Type B pancreatic cell (in vitro differentiated cells): Measurements from ENCODE around the gene VWC2. TPM values are rescaled to one million over a fixed set of nuclear protein-coding genes. Genes with fewer than 3 reads are reported as not detected.
"Not testable (repeated sequence)": the region's sequence is repeated elsewhere in the genome, so short reads cannot be mapped to it uniquely, and the experiment has no call there.

ENCODE experiments used
- DNase-seq: peaks from one replicate; pipeline ENCODE4 v3.0.0; 2021; ENCODE audit warnings: mixed read lengths; ENCODE audit not compliant: unreplicated experiment; ENCODE audit errors: extremely low spot score
- H3K27ac Mint-ChIP-seq: 2 replicates; pipeline ENCODE4 v1.8.0; 2021; ENCODE audit warnings: mild to moderate bottlenecking, mixed read lengths
- H3K27me3 Mint-ChIP-seq: 2 replicates; pipeline ENCODE4 v1.8.0; 2021; ENCODE audit warnings: mixed read lengths
- H3K36me3 Mint-ChIP-seq: 2 replicates; pipeline ENCODE4 v1.8.0; 2021; ENCODE audit warnings: mixed read lengths
- H3K4me1 Mint-ChIP-seq: one replicate; pipeline ENCODE4 v1.8.0; 2021; ENCODE audit warnings: mixed read lengths; ENCODE audit not compliant: unreplicated experiment
- H3K4me3 Mint-ChIP-seq: 2 replicates; pipeline ENCODE4 v1.8.0; 2021; ENCODE audit warnings: mild to moderate bottlenecking, mixed read lengths
- H3K9me3 Mint-ChIP-seq: 2 replicates; pipeline ENCODE4 v1.8.0; 2021; ENCODE audit warnings: mixed read lengths
- total RNA-seq: library from RNA; stranded (reverse); gene quantifications from 2 replicates; pipeline ENCODE4 v1.2.1, GENCODE V29; 2021; ENCODE audit warnings: low replicate concordance
- TF ChIP-seq, protein P1 (sequence below): fragments of 200-600 bp; sonication (generic); conservative IDR thresholded peaks from 2 replicates; pipeline ENCODE4 v1.5.0; 2021; ENCODE audit warnings: antibody characterized with exemption, mild to moderate bottlenecking

Gene VWC2
- total RNA-seq, 1 donor from 2014 or later: 0.60 TPM

DNA sequence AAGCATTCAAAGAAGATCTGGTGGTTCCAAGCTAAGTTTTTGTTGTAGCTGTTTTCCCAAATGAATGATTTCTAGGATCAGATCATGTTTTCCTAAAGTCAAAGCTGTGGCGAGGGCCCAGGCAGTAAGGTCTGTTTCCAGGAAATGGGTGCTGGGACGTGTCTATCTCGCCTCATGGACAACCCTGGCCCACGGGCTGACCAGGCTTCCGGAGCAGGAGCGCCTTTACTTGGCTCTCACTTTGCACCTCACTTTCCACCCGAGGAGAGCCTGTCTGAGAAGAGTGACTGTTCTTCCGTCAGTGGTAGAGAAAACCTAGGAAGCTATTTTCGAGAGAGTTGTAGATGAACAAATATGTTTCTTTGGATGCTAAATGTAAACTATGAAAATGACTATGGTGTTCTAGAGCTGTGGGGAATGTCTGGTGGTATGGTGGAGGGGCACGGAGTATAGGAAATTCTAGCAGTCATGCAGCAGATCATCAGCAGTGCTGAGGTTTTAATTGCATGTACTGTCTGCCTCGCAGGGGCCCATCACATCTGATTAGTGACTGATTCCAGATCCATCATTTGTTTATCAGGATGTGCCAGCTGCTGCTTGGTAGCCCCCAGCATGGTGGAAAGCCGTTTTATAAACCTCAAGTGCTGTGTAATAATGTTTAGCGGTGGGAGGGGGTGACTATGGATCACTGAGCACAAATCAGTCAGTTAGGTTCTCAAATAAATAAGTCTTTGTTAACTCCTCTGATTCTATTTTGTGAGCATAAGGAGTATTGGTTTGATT lies 66.6 kb downstream of the VWC2 start:
- TF ChIP-seq, protein P1, sequence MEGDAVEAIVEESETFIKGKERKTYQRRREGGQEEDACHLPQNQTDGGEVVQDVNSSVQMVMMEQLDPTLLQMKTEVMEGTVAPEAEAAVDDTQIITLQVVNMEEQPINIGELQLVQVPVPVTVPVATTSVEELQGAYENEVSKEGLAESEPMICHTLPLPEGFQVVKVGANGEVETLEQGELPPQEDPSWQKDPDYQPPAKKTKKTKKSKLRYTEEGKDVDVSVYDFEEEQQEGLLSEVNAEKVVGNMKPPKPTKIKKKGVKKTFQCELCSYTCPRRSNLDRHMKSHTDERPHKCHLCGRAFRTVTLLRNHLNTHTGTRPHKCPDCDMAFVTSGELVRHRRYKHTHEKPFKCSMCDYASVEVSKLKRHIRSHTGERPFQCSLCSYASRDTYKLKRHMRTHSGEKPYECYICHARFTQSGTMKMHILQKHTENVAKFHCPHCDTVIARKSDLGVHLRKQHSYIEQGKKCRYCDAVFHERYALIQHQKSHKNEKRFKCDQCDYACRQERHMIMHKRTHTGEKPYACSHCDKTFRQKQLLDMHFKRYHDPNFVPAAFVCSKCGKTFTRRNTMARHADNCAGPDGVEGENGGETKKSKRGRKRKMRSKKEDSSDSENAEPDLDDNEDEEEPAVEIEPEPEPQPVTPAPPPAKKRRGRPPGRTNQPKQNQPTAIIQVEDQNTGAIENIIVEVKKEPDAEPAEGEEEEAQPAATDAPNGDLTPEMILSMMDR: no peak
- peaks cover 6% of the 10 kb centered on the region for H3K27me3 Mint-ChIP-seq
- H3K27ac Mint-ChIP-seq: no peak overlapping the region
- H3K4me3 Mint-ChIP-seq: no peak overlapping the region
- H3K9me3 Mint-ChIP-seq: no peaks in the 10 kb centered on the region
- no peaks in the 10 kb centered on the region for H3K36me3 Mint-ChIP-seq
- H3K4me1 Mint-ChIP-seq: no peaks in the 10 kb centered on the region
- no peak for DNase-seq

DNA sequence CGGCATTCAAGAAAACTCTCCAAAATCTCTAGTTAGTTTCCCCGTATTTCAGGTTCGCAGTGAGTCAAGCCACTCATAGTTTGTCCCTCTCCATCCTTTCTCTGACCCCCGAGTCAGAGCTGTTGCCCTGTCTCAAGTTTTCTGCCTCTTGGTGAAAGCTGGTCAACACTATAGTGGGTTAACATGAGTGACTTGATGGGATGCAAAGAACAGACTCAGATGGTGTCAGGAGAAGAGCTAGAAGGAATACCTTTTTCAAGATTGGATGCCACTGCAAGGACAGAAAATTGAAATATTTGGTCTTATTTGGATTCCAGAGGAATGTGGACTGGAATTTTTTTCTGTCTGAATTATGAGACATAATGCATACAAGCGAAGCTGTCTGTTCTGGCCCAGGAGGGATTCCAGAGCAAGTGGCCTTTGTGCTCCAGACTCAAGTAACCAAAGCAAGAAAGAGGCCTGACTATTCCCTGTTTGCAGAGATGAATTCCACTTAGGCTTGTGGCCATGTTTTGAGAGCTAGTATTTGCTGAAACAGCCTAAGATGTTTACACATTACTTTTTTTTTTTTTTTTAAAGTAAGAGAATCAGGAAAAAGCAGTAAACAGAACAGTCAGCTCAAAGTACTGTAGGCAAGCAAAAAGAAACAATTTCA lies 67.4 kb downstream of the VWC2 start:
- H3K4me1 Mint-ChIP-seq: no peaks in the 10 kb centered on the region
- DNase-seq: no peak
- no peak overlapping the region for H3K27ac Mint-ChIP-seq
- TF ChIP-seq, protein P1: no peak
- H3K9me3 Mint-ChIP-seq: no peaks in the 10 kb centered on the region
- no peak overlapping the region for H3K4me3 Mint-ChIP-seq
- H3K27me3 Mint-ChIP-seq: peaks cover 6% of the 10 kb centered on the region
- no peaks in the 10 kb centered on the region for H3K36me3 Mint-ChIP-seq

DNA sequence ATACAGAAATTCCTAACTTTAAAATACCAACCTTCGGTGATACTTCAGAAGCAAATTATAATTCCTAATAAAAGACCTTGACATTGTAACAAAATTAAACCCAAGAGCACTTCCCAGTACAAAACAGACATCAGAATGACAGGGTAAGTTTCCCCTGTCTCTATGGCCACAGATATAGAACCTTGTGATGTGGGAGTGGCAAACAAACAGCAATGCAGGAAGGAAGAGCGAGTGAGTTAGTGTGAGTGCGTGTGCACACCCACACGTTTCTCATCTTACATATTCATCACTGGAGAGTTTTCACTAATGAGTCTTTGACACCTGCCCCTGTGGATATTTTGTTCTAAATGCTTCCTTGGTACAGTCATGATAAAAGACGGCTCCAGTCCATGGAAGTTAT lies 72.2 kb downstream of the VWC2 start:
- TF ChIP-seq, protein P1: no peak
- H3K27me3 Mint-ChIP-seq: peaks cover 5% of the 10 kb centered on the region
- no peak overlapping the region for H3K27ac Mint-ChIP-seq
- no peaks in the 10 kb centered on the region for H3K9me3 Mint-ChIP-seq
- DNase-seq: no peak
- H3K4me1 Mint-ChIP-seq: no peaks in the 10 kb centered on the region
- no peaks in the 10 kb centered on the region for H3K36me3 Mint-ChIP-seq
- no peak overlapping the region for H3K4me3 Mint-ChIP-seq

DNA sequence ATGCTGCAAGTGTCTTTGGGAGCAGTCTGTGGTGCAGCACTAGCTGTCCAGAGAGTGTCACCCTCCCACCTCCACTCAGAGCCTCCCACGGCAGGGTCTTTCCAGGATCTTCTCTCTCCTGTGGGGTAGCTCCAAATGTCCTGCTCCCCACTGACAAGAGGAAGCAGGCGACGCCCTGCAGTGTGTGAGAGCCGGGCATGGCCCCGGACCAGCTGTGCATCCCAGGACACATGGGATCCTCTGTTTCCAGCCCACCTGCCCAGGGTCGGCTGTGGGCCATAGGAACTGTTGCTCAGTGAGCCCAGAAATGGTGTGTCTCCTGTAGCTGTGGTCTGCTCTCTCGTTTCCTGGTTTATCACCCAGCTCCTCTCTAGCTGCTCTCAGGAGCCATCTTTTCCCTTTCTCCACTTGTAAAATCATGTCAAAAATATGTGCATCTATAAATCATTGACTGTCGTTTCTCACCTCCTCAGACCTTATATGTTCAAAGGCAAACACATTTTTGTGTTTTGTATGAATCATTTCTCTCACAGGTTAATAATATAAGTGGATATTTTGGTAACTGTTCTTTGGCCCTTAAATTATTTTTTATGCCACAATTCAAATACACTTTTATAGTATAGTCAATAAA lies 74.9 kb downstream of the VWC2 start:
- H3K9me3 Mint-ChIP-seq: no peaks in the 10 kb centered on the region
- peaks cover 4% of the 10 kb centered on the region for H3K4me1 Mint-ChIP-seq
- H3K4me3 Mint-ChIP-seq: no peak overlapping the region
- peak overlapping the region; percentile 22 for H3K27ac Mint-ChIP-seq
- DNase-seq: no peak
- TF ChIP-seq, protein P1: no peak
- H3K27me3 Mint-ChIP-seq: peaks cover 6% of the 10 kb centered on the region
- no peaks in the 10 kb centered on the region for H3K36me3 Mint-ChIP-seq

DNA sequence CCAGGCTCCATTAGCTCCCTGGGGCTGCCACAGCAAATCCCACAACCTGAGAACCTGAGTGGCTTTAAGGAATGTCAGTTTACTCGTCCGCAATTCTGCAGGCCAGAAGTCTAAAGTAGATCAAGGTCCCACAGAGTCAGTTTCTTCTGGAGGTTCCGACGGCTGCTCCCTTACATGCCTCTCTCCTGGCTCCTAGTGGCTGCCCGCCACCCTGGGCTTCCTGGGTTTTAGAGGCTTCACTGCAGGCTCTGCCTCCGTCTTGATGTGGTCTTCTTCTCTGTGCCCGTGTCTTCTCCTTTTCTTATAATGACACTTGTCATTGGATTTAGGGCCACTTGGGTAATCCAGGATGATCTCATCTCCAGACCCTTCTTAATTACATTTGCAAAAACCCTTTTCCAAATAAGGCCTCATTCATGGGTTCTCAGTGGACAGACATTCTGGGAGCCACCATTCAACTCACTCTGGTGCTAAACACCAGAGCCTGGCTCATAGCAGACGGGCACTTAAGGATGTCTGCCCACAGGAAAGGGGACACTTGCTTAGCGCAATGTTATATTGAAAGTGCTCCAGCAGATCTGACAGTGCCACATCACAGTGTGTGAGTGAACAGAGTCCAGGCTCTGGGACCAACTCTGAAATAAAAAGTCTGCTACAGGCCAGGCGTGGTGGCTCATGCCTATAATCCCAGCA lies 77.6 kb downstream of the VWC2 start:
- H3K27ac Mint-ChIP-seq: no peak overlapping the region
- peaks cover 3% of the 10 kb centered on the region for H3K27me3 Mint-ChIP-seq

DNA sequence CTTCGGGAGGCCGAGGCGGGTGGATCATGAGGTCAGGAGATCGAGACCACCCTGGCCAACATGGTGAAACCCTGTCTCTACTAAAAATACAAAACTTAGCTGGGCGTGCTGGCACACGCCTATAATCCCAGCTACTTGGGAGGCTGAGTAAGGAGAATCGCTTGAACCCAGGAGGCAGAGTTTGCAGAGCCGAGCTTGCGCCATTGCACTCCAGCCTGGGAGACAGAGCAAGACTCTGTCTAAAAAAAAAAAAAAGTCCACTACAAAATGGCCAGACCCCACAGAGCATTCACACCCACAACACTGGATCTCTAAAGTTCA lies 78.1 kb downstream of the VWC2 start:
- not testable (repeated sequence) for H3K27ac Mint-ChIP-seq, H3K4me1 Mint-ChIP-seq, H3K4me3 Mint-ChIP-seq, DNase-seq, H3K27me3 Mint-ChIP-seq, H3K36me3 Mint-ChIP-seq, H3K9me3 Mint-ChIP-seq

More for the DNA sequence above, 77.6 kb downstream of the VWC2 start:
- no peak overlapping the region for H3K4me3 Mint-ChIP-seq
- TF ChIP-seq, protein P1: peak; percentile 20
- H3K4me1 Mint-ChIP-seq: peaks cover 4% of the 10 kb centered on the region
- H3K9me3 Mint-ChIP-seq: no peaks in the 10 kb centered on the region
- DNase-seq: no peak
- H3K36me3 Mint-ChIP-seq: no peaks in the 10 kb centered on the region
